H9 (cell line): ENCODE data around the gene LDLRAD4. TPM values are rescaled to one million over a fixed set of nuclear protein-coding genes. Genes with fewer than 3 reads are reported as not detected.

Experiments used
- DNase-seq: peaks from one replicate; pipeline ENCODE4 v3.0.0-alpha.2; 2017
- H2AFZ ChIP-seq: one replicate; pipeline ENCODE4 v1.6.1; 2013; ENCODE audit warnings: mild to moderate bottlenecking, low read length, control low read depth, moderate library complexity
- H2AK5ac ChIP-seq: 2 replicates; pipeline ENCODE4 v1.6.1; 2013; ENCODE audit warnings: low read length, control low read depth, mixed read lengths; ENCODE audit not compliant: insufficient read length
- H2BK120ac ChIP-seq: one replicate; pipeline ENCODE4 v1.6.1; 2013; ENCODE audit warnings: low read depth, mild to moderate bottlenecking, low read length, control low read depth, inconsistent platforms; ENCODE audit not compliant: poor library complexity, severe bottlenecking
- H2BK12ac ChIP-seq: 2 replicates; pipeline ENCODE4 v1.6.1; 2013; ENCODE audit warnings: low read length, control low read depth, mixed read lengths, low read depth; ENCODE audit not compliant: insufficient read length
- H2BK15ac ChIP-seq: 2 replicates; pipeline ENCODE4 v1.6.1; 2013; ENCODE audit warnings: low read depth, low read length, control low read depth
- H2BK20ac ChIP-seq: one replicate; pipeline ENCODE4 v1.6.1; 2013; ENCODE audit warnings: low read depth, mild to moderate bottlenecking, low read length, control low read depth, inconsistent platforms; ENCODE audit not compliant: poor library complexity, severe bottlenecking
- H2BK5ac ChIP-seq: 2 replicates; pipeline ENCODE4 v1.6.1; 2013; ENCODE audit warnings: low read length, control low read depth, mixed read lengths; ENCODE audit not compliant: insufficient read length
- H3K14ac ChIP-seq: 2 replicates; pipeline ENCODE4 v1.6.1; 2013; ENCODE audit warnings: low read length, control low read depth; ENCODE audit not compliant: insufficient read depth
- H3K18ac ChIP-seq: 2 replicates; pipeline ENCODE4 v1.6.1; 2013; ENCODE audit warnings: low read depth, mild to moderate bottlenecking, mixed read lengths, low read length, control low read depth; ENCODE audit not compliant: insufficient read length
- H3K23ac ChIP-seq: 2 replicates; pipeline ENCODE4 v1.6.1; 2013; ENCODE audit warnings: low read length, control low read depth, mixed read lengths, low read depth; ENCODE audit not compliant: insufficient read length
- H3K23me2 ChIP-seq: 2 replicates; pipeline ENCODE4 v1.6.1; 2013; ENCODE audit warnings: low read depth, mild to moderate bottlenecking, mixed read lengths, low read length, control low read depth; ENCODE audit not compliant: insufficient read length, poor library complexity, severe bottlenecking
- H3K27ac ChIP-seq: 2 replicates; pipeline ENCODE4 v1.5.1; 2013; ENCODE audit warnings: low read length, control low read depth, mixed read lengths, low read depth; ENCODE audit not compliant: insufficient read length
- H3K27me3 ChIP-seq: 2 replicates; pipeline ENCODE4 v1.6.1; 2013; ENCODE audit warnings: low read length, control low read depth, inconsistent platforms; ENCODE audit not compliant: insufficient read depth
- H3K4ac ChIP-seq: 2 replicates; pipeline ENCODE4 v1.6.1; 2013; ENCODE audit warnings: low read depth, mild to moderate bottlenecking, control low read depth, inconsistent platforms, low read length, moderate library complexity
- H3K4me1 ChIP-seq: 2 replicates; pipeline ENCODE4 v1.6.1; 2013; ENCODE audit warnings: low read length, control low read depth, inconsistent platforms; ENCODE audit not compliant: insufficient read depth
- H3K4me2 ChIP-seq: 2 replicates; pipeline ENCODE4 v1.6.1; 2013; ENCODE audit warnings: low read length, control low read depth, mixed read lengths; ENCODE audit not compliant: insufficient read length, insufficient read depth
- H3K56ac ChIP-seq: 2 replicates; pipeline ENCODE4 v1.6.1; 2013; ENCODE audit warnings: low read depth, mild to moderate bottlenecking, mixed read lengths, low read length, control low read depth; ENCODE audit not compliant: insufficient read length
- H3K79me1 ChIP-seq: 2 replicates; pipeline ENCODE4 v1.6.1; 2013; ENCODE audit warnings: low read depth, mild to moderate bottlenecking, moderate library complexity, low read length, control low read depth, inconsistent platforms; ENCODE audit not compliant: insufficient read depth, poor library complexity, severe bottlenecking
- H3K79me2 ChIP-seq: 2 replicates; pipeline ENCODE4 v1.6.1; 2013; ENCODE audit warnings: low read length, control low read depth, inconsistent platforms; ENCODE audit not compliant: insufficient read depth
- H3K9ac ChIP-seq: 2 replicates; pipeline ENCODE4 v1.6.1; 2013; ENCODE audit warnings: low read length, control low read depth, mixed read lengths; ENCODE audit not compliant: insufficient read length; ENCODE audit errors: extremely low read depth
- H3K9me3 ChIP-seq: one replicate; pipeline ENCODE4 v1.6.1; 2013; ENCODE audit warnings: low read depth, low read length, inconsistent platforms; ENCODE audit not compliant: control insufficient read depth
- H3T11ph ChIP-seq: one replicate; pipeline ENCODE4 v1.6.1; 2013; ENCODE audit warnings: mild to moderate bottlenecking, low read length, control low read depth, inconsistent platforms
- H4K20me1 ChIP-seq: one replicate; pipeline ENCODE4 v1.6.1; 2013; ENCODE audit not compliant: control insufficient read depth, insufficient read length, insufficient read depth
- H4K5ac ChIP-seq: 2 replicates; pipeline ENCODE4 v1.6.1; 2013; ENCODE audit warnings: low read depth, mild to moderate bottlenecking, mixed read lengths, low read length, control low read depth; ENCODE audit not compliant: insufficient read length
- H4K8ac ChIP-seq: replicated peaks from 2 replicates; pipeline ENCODE4 v1.6.1; 2013; ENCODE audit warnings: low read length, control low read depth, mixed read lengths, low read depth; ENCODE audit not compliant: insufficient read length
- H4K91ac ChIP-seq: 2 replicates; pipeline ENCODE4 v1.6.1; 2013; ENCODE audit warnings: low read depth, mild to moderate bottlenecking, moderate library complexity, mixed read lengths, low read length, control low read depth; ENCODE audit not compliant: insufficient read length
- H3K27ac Mint-ChIP-seq, 3 experiments: 2 replicates in 2 of 3; 3 replicates in 1 of 3; pipeline ENCODE4 v1.8.0; 2020 to 2021; ENCODE audit warnings: mixed read lengths in 3 of 3, mild to moderate bottlenecking in 1 of 3, moderate library complexity in 1 of 3
- H3K27me3 Mint-ChIP-seq: 2 replicates; pipeline ENCODE4 v1.8.0; 2021; ENCODE audit warnings: low read depth, mild to moderate bottlenecking, moderate library complexity, mixed read lengths
- H3K36me3 Mint-ChIP-seq, 3 experiments: 2 replicates in 2 of 3; 3 replicates in 1 of 3; pipeline ENCODE4 v1.8.0; 2020 to 2021; ENCODE audit warnings: low read depth in 3 of 3, mixed read lengths in 3 of 3; ENCODE audit not compliant: insufficient read depth in 1 of 3
- H3K4me1 Mint-ChIP-seq, 2 experiments: 2 replicates each; pipeline ENCODE4 v1.8.0; 2020; ENCODE audit warnings: mixed read lengths in 2 of 2
- H3K4me3 Mint-ChIP-seq, 2 experiments: 2 replicates in 1 of 2; 3 replicates in 1 of 2; pipeline ENCODE4 v1.8.0; 2020 to 2021; ENCODE audit warnings: mild to moderate bottlenecking in 2 of 2, mixed read lengths in 2 of 2, moderate library complexity in 1 of 2
- H3K9me3 Mint-ChIP-seq, 2 experiments: 2 replicates in 1 of 2; 3 replicates in 1 of 2; pipeline ENCODE4 v1.8.0; 2020; ENCODE audit warnings: mild to moderate bottlenecking in 2 of 2, mixed read lengths in 2 of 2, moderate library complexity in 1 of 2
- WGBS: extraction: QIAGEN DNeasy Blood & Tissue Kit; methylation state at CpG from one replicate; pipeline ENCODE4 v1.1.7; 2013; ENCODE audit warnings: missing lambda C conversion rate, low lambda C conversion rate, mixed read lengths; ENCODE audit not compliant: insufficient read length; ENCODE audit errors: extremely low coverage; 5-methylcytosine and 5-hydroxymethylcytosine counted together
- total RNA-seq: library from RNA; stranded (reverse); gene quantifications from 2 replicates; pipeline ENCODE4 v1.2.1, GENCODE V29; 2021
- TF ChIP-seq, protein P1 (sequence below): fragments of 200-600 bp; sonication (generic); conservative IDR thresholded peaks from 3 replicates; pipeline ENCODE4 v1.8.0; 2021; ENCODE audit warnings: antibody characterized with exemption, mild to moderate bottlenecking

The LDLRAD4 gene
- total RNA-seq, 1 experiment from 2014 or later, result 3.9 TPM

- H2BK5ac ChIP-seq, result no peak overlapping the region
- H3K18ac ChIP-seq, result no peak overlapping the region
- H2BK15ac ChIP-seq, result no peak overlapping the region
- no peak overlapping the region for H2BK12ac ChIP-seq
- H4K8ac ChIP-seq, result no peak overlapping the region
- H3K4ac ChIP-seq, result no peak overlapping the region
- no peaks in the 10 kb centered on the region for H3K27me3 ChIP-seq
- H3K14ac ChIP-seq, result no peak overlapping the region
- H4K20me1 ChIP-seq, result no peaks in the 10 kb centered on the region
- no peak overlapping the region for H2AK5ac ChIP-seq
- Mint-ChIP-seq H3K27me3 (no peaks in the 10 kb centered on the region), H3K4me3 (no peak overlapping the region), H3K9me3 (peaks cover 0 to 4% of the 10 kb centered on the region in 2 experiments; a peak in 2 of 5 replicates), H3K4me1 (peaks cover 4 to 13% of the 10 kb centered on the region in 2 experiments; a peak in 3 of 4 replicates), H3K36me3 (peaks cover 0 to 3% (median 0%) of the 10 kb centered on the region in 3 experiments; a peak in 1 of 7 replicates), H3K27ac (no peak overlapping the region)
- no peaks in the 10 kb centered on the region for H3K23me2 ChIP-seq
- H3K79me1 ChIP-seq, result no peaks in the 10 kb centered on the region
- no peak overlapping the region for H4K91ac ChIP-seq
- no peak overlapping the region for H3K23ac ChIP-seq
- no peak overlapping the region for H3K27ac ChIP-seq
- no peak overlapping the region for H2AFZ ChIP-seq
- no peaks in the 10 kb centered on the region for H3K4me1 ChIP-seq
- TF ChIP-seq, protein P1, sequence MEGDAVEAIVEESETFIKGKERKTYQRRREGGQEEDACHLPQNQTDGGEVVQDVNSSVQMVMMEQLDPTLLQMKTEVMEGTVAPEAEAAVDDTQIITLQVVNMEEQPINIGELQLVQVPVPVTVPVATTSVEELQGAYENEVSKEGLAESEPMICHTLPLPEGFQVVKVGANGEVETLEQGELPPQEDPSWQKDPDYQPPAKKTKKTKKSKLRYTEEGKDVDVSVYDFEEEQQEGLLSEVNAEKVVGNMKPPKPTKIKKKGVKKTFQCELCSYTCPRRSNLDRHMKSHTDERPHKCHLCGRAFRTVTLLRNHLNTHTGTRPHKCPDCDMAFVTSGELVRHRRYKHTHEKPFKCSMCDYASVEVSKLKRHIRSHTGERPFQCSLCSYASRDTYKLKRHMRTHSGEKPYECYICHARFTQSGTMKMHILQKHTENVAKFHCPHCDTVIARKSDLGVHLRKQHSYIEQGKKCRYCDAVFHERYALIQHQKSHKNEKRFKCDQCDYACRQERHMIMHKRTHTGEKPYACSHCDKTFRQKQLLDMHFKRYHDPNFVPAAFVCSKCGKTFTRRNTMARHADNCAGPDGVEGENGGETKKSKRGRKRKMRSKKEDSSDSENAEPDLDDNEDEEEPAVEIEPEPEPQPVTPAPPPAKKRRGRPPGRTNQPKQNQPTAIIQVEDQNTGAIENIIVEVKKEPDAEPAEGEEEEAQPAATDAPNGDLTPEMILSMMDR, result no peak
- no peak overlapping the region for H2BK120ac ChIP-seq
- H3K9ac ChIP-seq, result no peak overlapping the region
- DNase-seq, result no peak
- no peaks in the 10 kb centered on the region for H3K79me2 ChIP-seq
- no peak overlapping the region for H4K5ac ChIP-seq
- H2BK20ac ChIP-seq, result no peak overlapping the region
- H3K4me2 ChIP-seq, result no peak overlapping the region
- H3T11ph ChIP-seq, result no peak overlapping the region
- H3K9me3 ChIP-seq, result no peaks in the 10 kb centered on the region
- WGBS, result no CpG with 5 or more reads among the region's 4 CpGs
- no peak overlapping the region for H3K56ac ChIP-seq
These were observed 296.0 kb downstream of the LDLRAD4 start for GRCh38 chr18:13514558-13514957.
